HG03039 (cell line): ENCODE data around the gene GLCE.
"Not testable (repeated sequence)": the region's sequence is repeated elsewhere in the genome, so short reads cannot be mapped to it uniquely, and the experiment has no call there.

ENCODE experiments used
- ATAC-seq: cut with Tn5 transposase; IDR thresholded peaks from one replicate; pipeline ENCODE4 v1.9.1; 2021; ENCODE audit warnings: mild to moderate bottlenecking, moderate library complexity; ENCODE audit not compliant: unreplicated experiment

Gene GLCE

GRCh38 chr15:69297642-69298353, 137.4 kb downstream of the GLCE start:
- ATAC-seq = no peak

GRCh38 chr15:69298354-69298696, 137.9 kb downstream of the GLCE start:
- no peak for ATAC-seq

GRCh38 chr15:69298697-69299441, 138.4 kb downstream of the GLCE start, which contains the start of gene PAQR5:
TSS of gene PAQR5 (plus strand) at chr15:69298912. CDS start at chr15:69360081, 61,169 bp downstream.
- no peak for ATAC-seq

- ATAC-seq = no peak
These were observed 139.0 kb downstream of the GLCE start for GRCh38 chr15:69299451-69299886.

GRCh38 chr15:69299943-69300588, 139.6 kb downstream of the GLCE start:
- no peak for ATAC-seq

GRCh38 chr15:69301101-69301500, 140.7 kb downstream of the GLCE start:
- not testable (repeated sequence) for ATAC-seq

GRCh38 chr15:69302087-69302486, 141.7 kb downstream of the GLCE start:
- not testable (repeated sequence) for ATAC-seq

GRCh38 chr15:69302929-69303328, 142.5 kb downstream of the GLCE start:
- no peak for ATAC-seq

- ATAC-seq = no peak
These were observed 143.1 kb downstream of the GLCE start for GRCh38 chr15:69303337-69304181.

- no peak for ATAC-seq
These were observed 143.7 kb downstream of the GLCE start for GRCh38 chr15:69304182-69304545.

- ATAC-seq = no peak
These were observed 144.9 kb downstream of the GLCE start for GRCh38 chr15:69305204-69305931.

GRCh38 chr15:69305933-69306568, 145.6 kb downstream of the GLCE start:
- ATAC-seq = no peak

- ATAC-seq = no peak
These were observed 147.5 kb downstream of the GLCE start for GRCh38 chr15:69307939-69308338.

- ATAC-seq = no peak
These were observed 148.5 kb downstream of the GLCE start for GRCh38 chr15:69308949-69309348.

GRCh38 chr15:69311319-69311721, 150.9 kb downstream of the GLCE start:
- no peak for ATAC-seq

- ATAC-seq = no peak
These were observed 153.1 kb downstream of the GLCE start for GRCh38 chr15:69313432-69314000.

GRCh38 chr15:69314131-69314530, 153.7 kb downstream of the GLCE start:
- ATAC-seq = no peak

GRCh38 chr15:69314736-69315135, 154.3 kb downstream of the GLCE start:
- ATAC-seq = no peak

GRCh38 chr15:69315402-69316110, 155.1 kb downstream of the GLCE start:
- ATAC-seq = no peak
